Spinal cord (tissue), 10 donors: Measurements from ENCODE around the gene RABGEF1. TPM values are rescaled to one million over a fixed set of nuclear protein-coding genes. Genes with fewer than 3 reads are reported as not detected.
"Not testable (repeated sequence)": the region's sequence is repeated elsewhere in the genome, so short reads cannot be mapped to it uniquely, and the experiment has no call there.

Experiments
- DNase-seq, 6 donors: peaks; one replicate each; pipeline versions ENCODE4 v3.0.0 to v3.0.0-alpha.2; 2013 to 2015; ENCODE audit warnings: low spot score in 6 of 6, low read depth in 4 of 6
- H3K27ac ChIP-seq: one replicate; pipeline ENCODE4 v1.5.1; 2013; ENCODE audit warnings: low read depth, low read length, control low read depth
- H3K27me3 ChIP-seq: one replicate; pipeline ENCODE4 v1.6.1; 2013; ENCODE audit warnings: low read length; ENCODE audit not compliant: control insufficient read depth, insufficient read depth
- H3K36me3 ChIP-seq: one replicate; pipeline ENCODE4 v1.6.1; 2013; ENCODE audit warnings: low read length; ENCODE audit not compliant: control insufficient read depth, insufficient read depth
- H3K4me1 ChIP-seq: one replicate; pipeline ENCODE4 v1.6.1; 2013; ENCODE audit warnings: low read length; ENCODE audit not compliant: control insufficient read depth, insufficient read depth
- H3K4me3 ChIP-seq: one replicate; pipeline ENCODE4 v1.5.1; 2013; ENCODE audit warnings: low read depth, low read length, control low read depth
- H3K9me3 ChIP-seq: one replicate; pipeline ENCODE4 v1.6.1; 2013; ENCODE audit warnings: low read length; ENCODE audit not compliant: control insufficient read depth, insufficient read depth
- WGBS: methylation state at CpG from one replicate; pipeline ENCODE4 v1.1.5; 2013; ENCODE audit warnings: missing lambda C conversion rate; ENCODE audit not compliant: insufficient coverage; 5-methylcytosine and 5-hydroxymethylcytosine counted together
- polyA plus RNA-seq, 2 donors: library from polyadenylated mRNA; unstranded; fragments of 120-200 nt; gene quantifications; one replicate each; pipeline ENCODE4 v1.2.1, GENCODE V29; 2013; ENCODE audit not compliant: insufficient read length in 2 of 2
- total RNA-seq, 2 donors: library from RNA; depleted of rRNA in 1 of 2; stranded (reverse); fragments of 120-200 nt in 1 of 2; fragments of >200 nt in 1 of 2; gene quantifications; one replicate each; pipeline versions ENCODE4 v1.2.3 to v1.2.4, GENCODE V29; 2013 to 2014
- donor health status: healthy.

The RABGEF1 gene
- total and polyA plus RNA-seq, 4 donors: 29.6 to 42.5 (median 38.0) TPM

- H3K27ac ChIP-seq, H3K4me3 ChIP-seq, H3K27me3 ChIP-seq, H3K4me1 ChIP-seq, H3K9me3 ChIP-seq, DNase-seq, H3K36me3 ChIP-seq: not testable (repeated sequence)
- 94% methylated on average over 15 of the region's 15 CpGs for WGBS
These were observed 74.8 kb downstream of the RABGEF1 start for GRCh38 chr7:66815186-66815875.

GRCh38 chr7:66815951-66816350 is 75.4 kb downstream of the RABGEF1 start:
- no peaks in the 10 kb centered on the region for H3K9me3 ChIP-seq
- no peak overlapping the region for H3K27ac ChIP-seq
- WGBS: 90% methylated on average over 7 of the region's 7 CpGs
- peaks cover 2% of the 10 kb centered on the region for H3K36me3 ChIP-seq
- H3K4me1 ChIP-seq: no peaks in the 10 kb centered on the region
- no peak for DNase-seq
- H3K27me3 ChIP-seq: no peaks in the 10 kb centered on the region
- no peak overlapping the region for H3K4me3 ChIP-seq

DNA sequence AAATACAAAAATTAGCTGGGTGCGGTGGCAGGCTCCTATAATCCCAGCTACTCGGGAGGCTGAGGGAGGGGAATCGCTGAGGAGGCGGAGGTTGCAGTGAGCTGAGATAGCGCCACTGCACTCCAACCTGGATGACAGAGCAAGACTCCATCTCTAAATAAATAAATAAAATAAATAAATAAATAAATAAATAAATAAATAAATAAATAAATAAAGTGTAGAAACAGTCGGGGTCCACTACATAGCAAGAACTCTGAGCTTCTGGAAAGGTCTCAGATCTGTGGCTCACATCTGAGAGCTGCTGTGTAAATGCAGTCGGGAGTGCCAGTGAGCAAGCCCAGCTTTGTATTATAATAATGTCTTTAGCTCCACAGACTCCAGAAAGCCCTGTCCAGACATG is 76.1 kb downstream of the RABGEF1 start:
- not testable (repeated sequence) for H3K4me3 ChIP-seq, H3K27ac ChIP-seq, H3K4me1 ChIP-seq, H3K36me3 ChIP-seq, DNase-seq, H3K27me3 ChIP-seq, H3K9me3 ChIP-seq
- 100% methylated on average over 1 of the region's 7 CpGs for WGBS

GRCh38 chr7:66817208-66817795 is 76.8 kb downstream of the RABGEF1 start:
- not testable (repeated sequence) for H3K4me3 ChIP-seq, H3K27me3 ChIP-seq, DNase-seq, H3K27ac ChIP-seq, H3K36me3 ChIP-seq, H3K4me1 ChIP-seq, H3K9me3 ChIP-seq
- whole genome bisulfite sequencing: 88% methylated on average over 5 of the region's 8 CpGs

GRCh38 chr7:66817956-66818355 is 77.4 kb downstream of the RABGEF1 start:
- 92% methylated on average over 6 of the region's 7 CpGs for WGBS
- not testable (repeated sequence) for H3K4me3 ChIP-seq, H3K9me3 ChIP-seq, H3K4me1 ChIP-seq, DNase-seq, H3K36me3 ChIP-seq, H3K27me3 ChIP-seq, H3K27ac ChIP-seq

- Histone ChIP-seq H3K27ac (no peak overlapping the region), H3K4me1 (no peaks in the 10 kb centered on the region)
- 97% methylated on average over 5 of the region's 7 CpGs for WGBS
These were observed 83.5 kb downstream of the RABGEF1 start for GRCh38 chr7:66824041-66824440.

GRCh38 chr7:66825538-66825937 is 85.0 kb downstream of the RABGEF1 start:
- not testable (repeated sequence) for H3K27me3 ChIP-seq, H3K4me3 ChIP-seq, DNase-seq, H3K36me3 ChIP-seq, H3K9me3 ChIP-seq, H3K27ac ChIP-seq, H3K4me1 ChIP-seq
- no CpG with 5 or more reads among the region's 2 CpGs for WGBS

More at GRCh38 chr7:66824041-66824440, 83.5 kb downstream of the RABGEF1 start:
- no peak overlapping the region for H3K4me3 ChIP-seq
- no peak for DNase-seq
- H3K36me3 ChIP-seq: no peaks in the 10 kb centered on the region
- H3K27me3 ChIP-seq: no peaks in the 10 kb centered on the region
- no peaks in the 10 kb centered on the region for H3K9me3 ChIP-seq

DNA sequence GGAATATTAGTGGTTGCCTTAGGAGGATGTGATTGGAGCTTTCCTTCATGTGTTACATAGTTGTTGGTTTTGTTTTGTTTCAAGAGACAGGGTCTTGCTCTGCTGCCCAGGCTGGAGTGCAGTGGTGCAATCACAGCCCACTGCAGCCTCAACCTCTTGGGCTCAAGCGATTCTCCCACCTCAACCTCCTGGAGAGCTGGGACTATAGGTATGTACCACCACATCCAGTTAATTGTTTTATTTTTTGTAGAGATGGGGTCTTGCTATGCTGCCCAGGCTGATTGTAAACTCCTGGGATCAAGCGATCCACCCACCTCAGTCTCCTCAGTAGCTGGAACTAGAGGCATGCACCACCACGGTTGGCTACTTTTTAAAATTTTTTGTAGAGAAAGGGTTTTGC is 86.1 kb downstream of the RABGEF1 start:
- Histone ChIP-seq H3K4me3 (no peak overlapping the region), H3K36me3 (no peaks in the 10 kb centered on the region), H3K27me3 (no peaks in the 10 kb centered on the region), H3K9me3 (no peaks in the 10 kb centered on the region), H3K27ac (no peak overlapping the region), H3K4me1 (no peaks in the 10 kb centered on the region)
- no peak for DNase-seq
- 100% methylated on average over 1 of the region's 3 CpGs for WGBS

GRCh38 chr7:66830976-66831375 is 90.4 kb downstream of the RABGEF1 start:
- WGBS: 91% methylated on average over 5 of the region's 6 CpGs
- not testable (repeated sequence) for H3K27me3 ChIP-seq, DNase-seq, H3K4me3 ChIP-seq, H3K27ac ChIP-seq, H3K36me3 ChIP-seq, H3K4me1 ChIP-seq, H3K9me3 ChIP-seq
